ENCODE data around the gene ASPRV1.
"Not testable (repeated sequence)": the region's sequence is repeated elsewhere in the genome, so short reads cannot be mapped to it uniquely, and the experiment has no call there.

The ASPRV1 gene

DNA sequence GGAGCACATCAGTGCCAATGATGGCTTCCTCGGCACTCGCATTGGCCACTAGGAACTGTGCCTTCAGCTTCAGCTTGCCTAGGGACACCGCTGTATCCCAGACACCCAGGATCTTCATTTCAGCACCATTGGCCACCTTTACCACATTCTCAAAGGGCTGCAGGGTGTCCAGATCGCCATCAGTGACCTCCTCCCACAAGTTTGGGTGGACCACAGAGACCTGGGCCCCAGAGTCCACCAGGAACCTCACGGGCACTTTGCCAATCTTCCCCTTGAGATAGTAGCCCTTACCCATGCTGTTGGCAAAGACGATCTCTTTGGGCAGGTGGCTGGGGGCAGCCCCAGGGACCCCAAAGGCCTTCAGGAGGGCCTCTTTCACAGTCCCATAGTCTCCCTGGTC lies 610 bp downstream of the ASPRV1 start:
- no peak for DNase-seq (ENCODE audit: low spot score)

GRCh38 chr2:69959425-69959824 lies 2.0 kb downstream of the ASPRV1 start:
- no peak for DNase-seq (ENCODE audit: low spot score)

- DNase-seq (ENCODE audit: low spot score) = no peak
Observed at GRCh38 chr2:69958480-69958879, 3.0 kb downstream of the ASPRV1 start.

GRCh38 chr2:69957965-69958364 lies 3.5 kb downstream of the ASPRV1 start:
- DNase-seq (ENCODE audit: low spot score) = no peak

DNA sequence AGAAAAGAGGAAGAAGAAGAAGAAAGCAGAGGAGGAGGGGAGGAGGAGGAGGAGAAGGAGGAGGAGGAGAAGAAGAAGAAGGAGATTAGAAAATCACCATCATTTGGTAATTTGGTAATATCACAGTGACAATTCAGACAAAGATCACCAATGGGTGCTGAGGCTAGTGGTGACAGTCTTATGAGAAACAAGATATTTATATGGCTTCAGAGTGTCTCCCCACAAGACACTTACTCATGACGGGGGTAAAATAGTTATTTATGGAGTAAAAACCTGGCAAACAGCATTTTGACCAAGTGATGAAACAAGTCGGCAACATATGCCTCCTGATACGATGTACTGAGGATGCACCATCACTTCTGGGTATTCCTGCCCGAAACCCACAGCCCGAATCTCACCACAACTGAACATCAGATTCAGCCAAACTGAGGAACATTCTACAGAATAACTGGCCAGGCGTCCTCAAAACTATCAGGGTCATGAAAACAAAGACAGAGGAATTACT lies 4.9 kb downstream of the ASPRV1 start:
- DNase-seq (ENCODE audit: low spot score) = no peak

- DNase-seq (ENCODE audit: low spot score) = no peak
Observed at GRCh38 chr2:69955029-69955428, 6.4 kb downstream of the ASPRV1 start.

DNA sequence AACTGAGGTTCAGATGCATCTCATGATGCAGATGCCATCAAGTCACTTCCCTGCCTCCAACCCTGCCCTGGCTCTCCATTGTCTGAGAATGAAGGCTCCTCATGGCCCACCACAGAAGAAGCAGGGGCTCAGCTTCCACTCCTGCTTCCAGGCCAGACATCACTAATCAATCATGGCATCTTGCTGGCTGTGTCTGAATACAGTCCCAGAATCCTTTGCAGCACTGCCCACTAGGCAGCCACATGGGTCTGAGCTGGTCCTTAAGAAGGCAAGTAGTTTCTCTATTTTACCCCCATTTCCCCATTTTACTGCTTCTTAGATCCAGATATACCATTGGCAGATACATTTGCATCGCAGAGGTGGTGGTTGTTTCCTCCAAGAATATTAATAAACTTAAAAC lies 7.3 kb downstream of the ASPRV1 start:
- DNase-seq (ENCODE audit: low spot score) = no peak

- DNase-seq (ENCODE audit: low spot score) = no peak
Observed at GRCh38 chr2:69952336-69953115, 8.9 kb downstream of the ASPRV1 start.

GRCh38 chr2:69950671-69951070 lies 10.8 kb downstream of the ASPRV1 start:
- not testable (repeated sequence) for DNase-seq (ENCODE audit: low spot score)

- no peak for DNase-seq (ENCODE audit: low spot score)
Observed at GRCh38 chr2:69950241-69950640, 11.2 kb downstream of the ASPRV1 start.

DNA sequence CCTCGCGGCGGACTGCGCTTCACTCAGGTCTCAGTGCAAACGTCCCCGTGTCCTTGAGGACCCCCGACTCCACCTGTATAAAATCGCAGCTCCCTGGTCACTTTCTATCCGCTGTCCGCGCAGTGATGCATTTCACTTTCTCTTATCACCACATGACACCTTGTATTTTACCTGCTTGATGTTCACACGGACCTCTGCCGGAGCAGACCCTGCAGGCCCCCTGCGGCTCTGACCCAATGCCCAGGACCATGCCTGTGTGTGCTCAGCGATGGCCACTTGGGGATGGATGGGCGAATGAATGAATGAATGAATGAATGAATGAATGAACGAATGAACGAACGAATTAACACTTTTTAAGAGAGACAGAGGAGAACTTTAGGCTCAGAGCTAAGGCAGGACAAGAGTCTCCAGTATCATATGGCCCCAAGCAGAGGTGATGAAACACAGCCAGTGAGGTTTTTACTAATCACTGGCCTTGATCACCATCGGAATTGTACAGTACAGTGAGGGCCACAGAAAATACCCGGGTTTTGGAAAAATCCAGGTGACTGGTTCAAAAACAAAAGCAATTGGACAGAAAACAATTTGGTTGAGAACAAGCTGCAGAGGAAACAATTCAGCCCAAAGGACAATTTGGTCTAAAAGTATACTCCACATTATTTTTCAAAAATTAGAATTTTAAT lies 12.3 kb downstream of the ASPRV1 start:
- DNase-seq (ENCODE audit: low spot score) = no peak

- no peak for DNase-seq (ENCODE audit: low spot score)
Observed at GRCh38 chr2:69948032-69948962, 13.1 kb downstream of the ASPRV1 start.

- DNase-seq (ENCODE audit: low spot score) = peak; percentile 34
Observed at GRCh38 chr2:69947325-69947931, 14.0 kb downstream of the ASPRV1 start.

- peak; percentile 81 for DNase-seq (ENCODE audit: low spot score)
Observed at GRCh38 chr2:69946351-69947324, 14.8 kb downstream of the ASPRV1 start.

DNA sequence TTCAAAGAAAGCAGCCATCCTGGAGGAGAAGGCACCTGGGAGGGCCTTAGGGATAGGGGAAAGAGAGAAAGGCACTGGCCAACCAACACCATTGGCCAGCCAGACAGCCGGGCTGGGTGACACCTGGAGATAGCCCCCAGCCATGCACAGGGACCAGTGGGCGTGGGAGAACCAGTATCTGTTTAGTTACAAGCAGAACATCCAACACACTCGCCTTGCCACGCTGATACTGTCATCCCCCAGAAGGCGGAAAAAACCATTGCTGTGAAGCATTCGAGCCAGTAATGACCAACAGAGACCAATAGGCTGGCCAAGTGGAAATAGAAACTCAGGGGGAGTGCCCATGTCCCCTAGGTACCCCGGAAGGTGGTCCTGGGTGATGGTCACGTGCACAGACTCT lies 15.5 kb downstream of the ASPRV1 start:
- DNase-seq (ENCODE audit: low spot score) = no peak

DNA sequence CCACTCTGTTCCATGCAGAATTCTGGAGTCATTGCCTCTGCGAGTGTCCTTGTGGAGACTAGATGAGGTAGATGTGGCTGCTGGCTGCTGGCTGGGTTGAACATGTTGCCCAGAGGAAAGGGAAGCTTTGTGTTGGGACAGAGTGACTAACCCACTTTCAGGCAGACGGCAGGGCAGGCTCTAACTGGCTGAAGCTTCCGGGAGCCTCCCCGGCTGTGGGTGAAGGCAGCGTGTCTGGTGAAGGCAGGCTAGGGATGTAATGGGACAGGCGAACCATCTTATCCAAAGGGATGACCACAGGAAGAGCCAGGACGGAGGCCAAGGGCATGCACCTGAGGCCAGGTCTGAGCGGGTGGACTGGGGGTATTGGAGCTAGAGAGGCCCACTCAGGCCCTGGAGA lies 16.0 kb downstream of the ASPRV1 start:
- no peak for DNase-seq (ENCODE audit: low spot score)

GRCh38 chr2:69944756-69945155 lies 16.7 kb downstream of the ASPRV1 start:
- no peak for DNase-seq (ENCODE audit: low spot score)

DNA sequence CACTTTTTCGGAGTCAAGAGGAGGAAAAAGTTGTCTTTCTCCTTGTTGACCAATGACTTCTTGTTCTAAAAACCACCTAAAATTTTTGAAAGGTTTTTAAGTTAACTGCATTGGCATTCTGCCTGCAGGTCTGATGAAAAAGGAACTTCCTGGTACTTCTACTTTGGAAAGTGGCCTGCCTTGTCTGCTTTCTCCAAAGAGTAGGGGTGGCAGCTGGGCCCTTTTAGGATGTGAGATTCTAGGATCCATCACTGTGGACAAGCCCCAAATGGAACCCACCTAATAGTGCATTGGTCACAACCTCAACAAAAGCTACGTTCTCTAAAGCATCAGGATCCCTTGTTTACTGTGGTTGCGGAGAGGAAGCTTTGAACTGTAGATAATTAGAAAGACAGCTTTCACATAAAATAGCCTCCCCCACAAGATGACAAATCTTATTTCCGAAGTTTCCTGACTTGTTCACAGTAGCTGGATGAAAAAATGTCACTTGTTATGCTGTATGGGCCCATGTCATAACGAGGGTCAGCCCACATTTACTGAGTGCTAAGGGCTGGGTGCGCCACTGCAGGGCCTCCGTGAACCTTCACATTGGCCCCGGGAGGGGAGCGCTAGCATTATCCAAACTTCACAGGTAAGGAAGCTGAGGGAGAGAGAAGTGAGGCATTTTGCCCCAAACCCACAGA lies 17.4 kb downstream of the ASPRV1 start:
- no peak for DNase-seq (ENCODE audit: low spot score)

DNA sequence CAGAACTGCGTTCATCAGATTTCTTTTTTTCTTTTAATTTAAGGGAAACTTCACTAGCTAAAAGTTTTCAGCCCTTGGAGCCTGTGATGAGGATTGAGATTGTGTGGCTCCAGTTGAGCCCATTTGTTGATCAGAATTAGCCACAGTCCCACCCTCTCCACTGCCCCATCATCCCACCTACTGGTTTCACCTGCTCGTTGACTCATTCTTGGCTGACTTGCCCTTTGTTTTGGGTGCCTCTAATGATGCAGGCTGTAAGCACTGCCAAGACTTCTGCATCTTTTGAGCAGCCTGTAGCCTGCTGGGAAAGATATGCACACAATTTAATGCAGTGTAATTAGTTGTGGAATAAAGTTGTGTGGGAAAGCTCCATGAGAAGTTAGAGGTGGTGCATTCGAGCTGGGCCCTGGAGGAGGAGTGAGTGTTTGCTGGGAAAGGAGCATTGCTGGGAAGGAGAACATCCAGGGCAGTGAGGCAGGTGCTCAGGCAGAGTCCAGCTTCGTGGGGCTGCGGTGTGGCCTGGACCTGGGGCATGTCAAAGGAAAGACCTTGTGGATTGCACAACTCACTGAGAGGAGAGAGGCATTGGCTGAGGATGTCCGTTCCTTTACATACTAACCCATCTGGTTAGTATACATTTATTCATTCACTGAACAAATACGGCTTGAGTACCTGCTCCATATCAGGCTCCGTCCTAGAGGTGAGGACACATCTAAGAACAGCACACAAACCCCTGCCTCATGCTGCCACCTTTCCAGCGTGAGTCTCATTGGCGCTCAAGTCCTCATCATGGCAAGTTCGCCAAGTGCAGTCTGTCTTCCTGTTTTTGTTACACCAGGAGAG lies 18.2 kb downstream of the ASPRV1 start:
- DNase-seq (ENCODE audit: low spot score) = no peak
